MCF 10A (cell line): Measurements from ENCODE around the gene MAP2K7. TPM values are rescaled to one million over a fixed set of nuclear protein-coding genes. Genes with fewer than 3 reads are reported as not detected.

ENCODE experiments used
- BruUV-seq: library from RNA; stranded (reverse); fragments of 400-500 nt; replicated peaks from 2 replicates; lab custom pipeline; 2021; lab: Mats Ljungman, UMichigan
- CTCF ChIA-PET: fragments of 300-600 bp; sonication (Branson Sonifier 250); formaldehyde crosslinking; extraction: SDS; loops from one replicate; lab custom pipeline; 2021; ENCODE audit warnings: antibody characterized with exemption, inconsistent platforms; lab: Yijun Ruan, JAX
- POLR2A ChIA-PET: fragments of 300-600, 350-650 bp; sonication (Branson Sonifier 250); formaldehyde crosslinking; extraction: SDS; loops from one replicate; lab custom pipeline; 2020; ENCODE audit warnings: antibody characterized with exemption, inconsistent platforms; lab: Yijun Ruan, JAX
- DNase-seq: peaks from one replicate; pipeline ENCODE4 v3.0.0-alpha.2; 2018; ENCODE audit not compliant: unreplicated experiment
- H3K27ac Mint-ChIP-seq: one replicate; pipeline ENCODE4 v1.8.0; 2022; ENCODE audit warnings: mild to moderate bottlenecking, low read depth, mixed read lengths; ENCODE audit not compliant: unreplicated experiment
- H3K27me3 Mint-ChIP-seq: one replicate; pipeline ENCODE4 v1.8.0; 2022; ENCODE audit warnings: mixed read lengths; ENCODE audit not compliant: insufficient read depth, unreplicated experiment
- H3K36me3 Mint-ChIP-seq: one replicate; pipeline ENCODE4 v1.8.0; 2022; ENCODE audit warnings: mild to moderate bottlenecking, moderate library complexity, mixed read lengths; ENCODE audit not compliant: insufficient read depth, unreplicated experiment
- H3K4me1 Mint-ChIP-seq: one replicate; pipeline ENCODE4 v1.8.0; 2022; ENCODE audit warnings: mixed read lengths; ENCODE audit not compliant: insufficient read depth, unreplicated experiment
- H3K4me3 Mint-ChIP-seq: one replicate; pipeline ENCODE4 v1.8.0; 2022; ENCODE audit warnings: mild to moderate bottlenecking, moderate library complexity, mixed read lengths; ENCODE audit not compliant: unreplicated experiment
- H3K9me3 Mint-ChIP-seq: one replicate; pipeline ENCODE4 v1.8.0; 2022; ENCODE audit warnings: mixed read lengths; ENCODE audit not compliant: unreplicated experiment
- CTCF ChIP-seq: fragments of 200-600 bp; IDR thresholded peaks from one replicate; pipeline ENCODE4 v1.8.0; 2022; ENCODE audit warnings: antibody characterized with exemption, mild to moderate bottlenecking; ENCODE audit not compliant: unreplicated experiment
- intact Hi-C: fragments of 100-400 bp; cut with micrococcal nuclease; formaldehyde crosslinking; loops from 2 replicates; pipeline ENCODE4 v1.14.1; 2022
- total RNA-seq: library from RNA; stranded (reverse); gene quantifications from 2 replicates; pipeline ENCODE4 v1.2.3, GENCODE V29; 2022

Gene MAP2K7
- total RNA-seq, 1 experiment from 2014 or later, result 36.3 TPM

GRCh38 chr19:7926727-7927604 is 23.3 kb downstream of the MAP2K7 start:
- no peaks in the 10 kb centered on the region for H3K9me3 Mint-ChIP-seq
- DNase-seq, result no peak
- no peak overlapping the region for H3K27ac Mint-ChIP-seq
- peaks cover 17% of the 10 kb centered on the region for H3K4me1 Mint-ChIP-seq
- TF ChIP-seq CTCF, result no peak
- POLR2A ChIA-PET, result interaction anchor here (1.1 to 5.2 kb wide), 2 partner anchors 16 to 57 kb away, joined by 3 to 56 read pairs; partner anchors contain the start of gene TIMM44
- intact Hi-C loops, result no loop called here
- peak overlapping the region; percentile 52 for H3K4me3 Mint-ChIP-seq
- H3K36me3 Mint-ChIP-seq, result peaks cover 63% of the 10 kb centered on the region
- CTCF ChIA-PET, result interaction anchor here (0.5 to 1.7 kb wide), 5 partner anchors 27 to 246 kb away, joined by 3 to 4 read pairs (median 3); partner anchors contain the start of gene TRAPPC5
- BruUV-seq, result TSS peak; percentile 53
- H3K27me3 Mint-ChIP-seq, result no peaks in the 10 kb centered on the region

- CTCF ChIA-PET, result interaction anchor here (0.6 to 2.0 kb wide), 6 partner anchors 8 to 324 kb away, joined by 3 to 14 read pairs (median 4); partner anchors contain the start of genes SNAPC2, TIMM44 and TRAPPC5
- intact Hi-C loops, result no loop called here
Observed at GRCh38 chr19:7927605-7928333, 24.1 kb downstream of the MAP2K7 start.

GRCh38 chr19:7928334-7928706 is 24.6 kb downstream of the MAP2K7 start:
- TF ChIP-seq CTCF, result no peak
- Mint-ChIP-seq H3K9me3 (no peaks in the 10 kb centered on the region), H3K4me1 (peaks cover 13% of the 10 kb centered on the region), H3K36me3 (peaks cover 61% of the 10 kb centered on the region), H3K27ac (peak overlapping the region; percentile 93), H3K4me3 (peak overlapping the region; percentile 62), H3K27me3 (no peaks in the 10 kb centered on the region)
- no peak for DNase-seq
- BruUV-seq, result no TSS peak
- CTCF ChIA-PET, result interaction anchor here (0.6 to 2.2 kb wide), 10 partner anchors 8 to 592 kb away, joined by 3 to 14 read pairs (median 4); partner anchors contain the start of genes SNAPC2 and TIMM44
- intact Hi-C loops, result no loop called here
- POLR2A ChIA-PET, result interaction anchor here (0.6 to 5.2 kb wide), 14 partner anchors 8 to 393 kb away, joined by 3 to 56 read pairs (median 4); partner anchors contain the start of genes LRRC8E, MAP2K7, NDUFA7 and PET100

More at GRCh38 chr19:7927605-7928333, 24.1 kb downstream of the MAP2K7 start:
- H3K4me3 Mint-ChIP-seq, result peak overlapping the region; percentile 62
- no peaks in the 10 kb centered on the region for H3K9me3 Mint-ChIP-seq
- H3K27me3 Mint-ChIP-seq, result no peaks in the 10 kb centered on the region
- peaks cover 13% of the 10 kb centered on the region for H3K4me1 Mint-ChIP-seq
- POLR2A ChIA-PET, result interaction anchor here (0.7 to 5.2 kb wide), 7 partner anchors 11 to 361 kb away, joined by 3 to 56 read pairs (median 4); partner anchors contain the start of gene TIMM44
- DNase-seq, result no peak
- BruUV-seq, result no TSS peak
- H3K27ac Mint-ChIP-seq, result peak overlapping the region; percentile 93
- H3K36me3 Mint-ChIP-seq, result peaks cover 65% of the 10 kb centered on the region
- TF ChIP-seq CTCF, result no peak
